Measurements from ENCODE around the gene UXT. TPM values are rescaled to one million over a fixed set of nuclear protein-coding genes. Genes with fewer than 3 reads are reported as not detected.

The UXT gene
- total and polyA plus RNA-seq, 7 donors = 102 to 334 (median 159) TPM

DNA sequence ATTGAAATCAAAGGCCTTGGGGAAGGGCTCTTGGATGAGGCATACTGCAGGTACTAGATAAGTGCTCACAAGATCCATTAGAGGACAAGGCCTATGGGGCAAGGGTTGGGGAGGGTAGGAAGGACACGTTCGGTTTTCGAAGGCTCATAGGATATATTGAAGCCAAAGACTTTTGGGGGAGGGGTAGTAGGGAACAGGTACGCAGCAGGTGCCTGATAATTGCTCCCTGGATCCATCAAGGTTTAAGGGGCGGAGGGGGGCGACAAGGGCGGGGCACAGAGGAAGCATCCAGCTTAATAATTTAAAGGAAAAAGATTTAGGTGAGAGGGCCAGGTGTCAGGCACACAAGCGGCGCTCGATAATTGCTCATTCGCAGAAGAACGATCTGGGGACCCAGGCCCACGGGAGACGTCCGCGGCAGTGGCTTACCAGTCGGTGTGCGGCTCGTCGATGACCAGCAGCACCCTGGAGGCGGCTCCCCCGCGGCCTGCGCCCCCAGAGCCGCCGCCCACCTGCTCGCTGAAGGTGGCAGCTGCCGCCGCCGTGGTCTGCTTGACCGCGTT, 40.0 kb downstream of the UXT start:
- Histone ChIP-seq H3K9me3 (no peaks in the 10 kb centered on the region), H3K4me3 (peak overlapping the region in 1 of 4 donors; percentile 40), H3K4me1 (peaks cover 0 to 5% (median 0%) of the 10 kb centered on the region in 4 donors), H3K36me3 (no peaks in the 10 kb centered on the region), H3K27me3 (peaks cover 0 to 10% (median 0%) of the 10 kb centered on the region in 3 donors), H3K27ac (no peak overlapping the region)
- DNase-seq = no peak
- no peak for TF ChIP-seq POLR2A (IDR thresholded peaks at IDR 0.05)
- TF ChIP-seq CTCF (IDR thresholded peaks at IDR 0.05) = no peak
- TF ChIP-seq EP300 (IDR thresholded peaks at IDR 0.05) = no peak
- TF ChIP-seq POLR2AphosphoS5 (IDR thresholded peaks at IDR 0.05) = no peak
- WGBS, 2 donors = 32 to 40% methylated on average over 32 of the region's 32 CpGs
- intact Hi-C loops (cut with DNase I) = no loop called here

- WGBS, 2 donors = 69 to 94% methylated on average over 5 of the region's 5 CpGs
- intact Hi-C loops (cut with DNase I) = no loop called here
- TF ChIP-seq POLR2A (IDR thresholded peaks at IDR 0.05) (no peak), POLR2AphosphoS5 (IDR thresholded peaks at IDR 0.05) (no peak)
- H3K4me1 ChIP-seq = peaks cover 0 to 4% (median 0%) of the 10 kb centered on the region in 4 donors
- H3K4me3 ChIP-seq = no peak overlapping the region
- H3K27ac ChIP-seq = no peak overlapping the region
- H3K9me3 ChIP-seq = no peaks in the 10 kb centered on the region
- H3K27me3 ChIP-seq = peaks cover 0 to 3% (median 0%) of the 10 kb centered on the region in 3 donors
- DNase-seq = no peak
- H3K36me3 ChIP-seq = no peaks in the 10 kb centered on the region
These were observed 44.4 kb downstream of the UXT start for GRCh38 chrX:47614618-47615017.

DNA sequence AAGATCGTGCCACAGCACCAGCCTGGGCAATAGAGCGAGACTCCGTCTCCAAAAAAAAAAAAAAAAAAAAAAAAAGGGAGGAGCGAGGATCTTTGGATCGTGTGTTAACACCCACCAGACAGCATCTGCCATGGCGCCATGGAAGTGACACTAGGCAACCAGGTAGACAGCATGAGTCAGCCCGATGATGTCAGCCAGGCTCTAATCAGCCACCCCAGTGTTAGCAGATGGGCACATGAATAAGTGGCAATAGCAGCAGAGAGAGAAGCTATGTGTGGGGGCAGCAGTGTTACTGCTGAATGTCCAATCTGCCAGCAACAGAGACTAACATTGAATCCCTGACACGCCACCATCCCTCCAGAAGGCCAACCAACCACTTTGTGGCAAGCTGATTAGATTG, 45.9 kb downstream of the UXT start:
- Histone ChIP-seq H3K27ac (no peak overlapping the region), H3K36me3 (no peaks in the 10 kb centered on the region), H3K4me1 (no peaks in the 10 kb centered on the region), H3K27me3 (no peaks in the 10 kb centered on the region), H3K4me3 (no peak overlapping the region), H3K9me3 (no peaks in the 10 kb centered on the region)
- no peak for DNase-seq
- TF ChIP-seq POLR2A (IDR thresholded peaks at IDR 0.05) = no peak
- no peak for TF ChIP-seq POLR2AphosphoS5 (IDR thresholded peaks at IDR 0.05)
- intact Hi-C loops (cut with DNase I) = no loop called here
- WGBS, 2 donors = 92 to 94% methylated on average over 8 of the region's 8 CpGs

DNA sequence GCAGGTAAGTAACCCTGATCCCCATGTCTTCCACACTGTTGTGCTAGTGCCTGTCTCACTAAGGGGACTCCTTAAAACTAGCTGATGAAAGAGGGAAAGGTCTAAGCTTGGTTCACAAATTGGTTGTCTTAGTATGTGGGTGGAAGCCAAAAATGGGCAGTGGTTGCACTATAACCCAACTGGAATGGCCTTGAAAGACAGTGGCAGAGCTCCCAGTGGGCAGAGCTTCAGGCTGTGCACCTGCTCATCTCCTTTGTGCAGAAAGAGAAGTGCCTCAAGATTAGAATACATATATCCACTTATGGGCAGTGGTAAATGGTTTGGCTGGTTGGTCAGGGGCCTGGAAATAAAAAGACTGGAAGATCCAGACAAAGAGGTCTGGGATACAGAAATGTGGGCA, 46.6 kb downstream of the UXT start:
- TF ChIP-seq POLR2A (IDR thresholded peaks at IDR 0.05) = no peak
- no peak for TF ChIP-seq POLR2AphosphoS5 (IDR thresholded peaks at IDR 0.05)
- TF ChIP-seq EP300 (IDR thresholded peaks at IDR 0.05) = no peak
- no peak for TF ChIP-seq CTCF (IDR thresholded peaks at IDR 0.05)
- Histone ChIP-seq H3K36me3 (no peaks in the 10 kb centered on the region), H3K9me3 (no peaks in the 10 kb centered on the region), H3K27me3 (no peaks in the 10 kb centered on the region), H3K4me3 (no peak overlapping the region), H3K4me1 (no peaks in the 10 kb centered on the region), H3K27ac (no peak overlapping the region)
- no peak for DNase-seq
- intact Hi-C loops (cut with DNase I) = no loop called here

GRCh38 chrX:47611926-47612325, 47.1 kb downstream of the UXT start:
- intact Hi-C loops (cut with DNase I) = no loop called here
- 91 to 95% methylated on average over 2 of the region's 2 CpGs for WGBS, 2 donors
- H3K4me3 ChIP-seq = no peak overlapping the region
- no peaks in the 10 kb centered on the region for H3K36me3 ChIP-seq
- H3K9me3 ChIP-seq = no peaks in the 10 kb centered on the region
- no peaks in the 10 kb centered on the region for H3K4me1 ChIP-seq
- H3K27ac ChIP-seq = no peak overlapping the region
- no peaks in the 10 kb centered on the region for H3K27me3 ChIP-seq
- DNase-seq = no peak
- TF ChIP-seq CTCF (IDR thresholded peaks at IDR 0.05) (no peak), POLR2AphosphoS5 (IDR thresholded peaks at IDR 0.05) (no peak), EP300 (IDR thresholded peaks at IDR 0.05) (no peak), POLR2A (IDR thresholded peaks at IDR 0.05) (no peak)

- no peak overlapping the region for H3K27ac ChIP-seq
- TF ChIP-seq POLR2AphosphoS5 (IDR thresholded peaks at IDR 0.05) (no peak), EP300 (IDR thresholded peaks at IDR 0.05) (no peak), CTCF (IDR thresholded peaks at IDR 0.05) (no peak), POLR2A (IDR thresholded peaks at IDR 0.05) (no peak)
- no peak for DNase-seq
- 88 to 94% methylated on average over 2 of the region's 2 CpGs for WGBS, 2 donors
- H3K9me3 ChIP-seq = no peaks in the 10 kb centered on the region
- H3K4me3 ChIP-seq = no peak overlapping the region
- no peaks in the 10 kb centered on the region for H3K36me3 ChIP-seq
- no peaks in the 10 kb centered on the region for H3K27me3 ChIP-seq
- H3K4me1 ChIP-seq = no peaks in the 10 kb centered on the region
- intact Hi-C loops (cut with DNase I) = no loop called here
These were observed 47.5 kb downstream of the UXT start for GRCh38 chrX:47611489-47611888.
